WI38 (cell line): ENCODE data around the gene FAM110D.

Experiments
- H3K4me3 ChIP-seq: 2 replicates; pipeline ENCODE4 v1.5.1; 2011; ENCODE audit warnings: low read depth, mild to moderate bottlenecking, control low read depth, low read length
- CTCF ChIP-seq: IDR thresholded peaks from 2 replicates; pipeline ENCODE4 v1.5.1; 2012; ENCODE audit warnings: low read depth, mild to moderate bottlenecking, control low read depth, low read length

Gene FAM110D

GRCh38 chr1:26125946-26126320, 32.9 kb upstream of the FAM110D start:
- H3K4me3 ChIP-seq: no peak overlapping the region
- TF ChIP-seq CTCF: no peak

- H3K4me3 ChIP-seq: no peak overlapping the region
- TF ChIP-seq CTCF: no peak
Measured at GRCh38 chr1:26126321-26127084, 32.4 kb upstream of the FAM110D start.

- TF ChIP-seq CTCF: no peak
- no peak overlapping the region for H3K4me3 ChIP-seq
Measured at GRCh38 chr1:26127235-26128163, 31.4 kb upstream of the FAM110D start.

GRCh38 chr1:26129778-26130177, 29.1 kb upstream of the FAM110D start:
- TF ChIP-seq CTCF: no peak
- no peak overlapping the region for H3K4me3 ChIP-seq

- no peak for TF ChIP-seq CTCF
- no peak overlapping the region for H3K4me3 ChIP-seq
Measured at GRCh38 chr1:26130695-26131094, 28.2 kb upstream of the FAM110D start.

GRCh38 chr1:26132128-26132833, 26.6 kb upstream of the FAM110D start:
- H3K4me3 ChIP-seq: no peak overlapping the region
- TF ChIP-seq CTCF: no peak
